ENCODE data around the gene MGP. TPM values are rescaled to one million over a fixed set of nuclear protein-coding genes. Genes with fewer than 3 reads are reported as not detected.

MGP gene
- polyA plus RNA-seq (2011; rRNA removed): 3.9 and 4.0 TPM in 2 replicates
- 0.46 and 0.91 TPM in 2 replicates for polyA minus RNA-seq (2011; rRNA and poly(A)+ RNA removed)

DNA sequence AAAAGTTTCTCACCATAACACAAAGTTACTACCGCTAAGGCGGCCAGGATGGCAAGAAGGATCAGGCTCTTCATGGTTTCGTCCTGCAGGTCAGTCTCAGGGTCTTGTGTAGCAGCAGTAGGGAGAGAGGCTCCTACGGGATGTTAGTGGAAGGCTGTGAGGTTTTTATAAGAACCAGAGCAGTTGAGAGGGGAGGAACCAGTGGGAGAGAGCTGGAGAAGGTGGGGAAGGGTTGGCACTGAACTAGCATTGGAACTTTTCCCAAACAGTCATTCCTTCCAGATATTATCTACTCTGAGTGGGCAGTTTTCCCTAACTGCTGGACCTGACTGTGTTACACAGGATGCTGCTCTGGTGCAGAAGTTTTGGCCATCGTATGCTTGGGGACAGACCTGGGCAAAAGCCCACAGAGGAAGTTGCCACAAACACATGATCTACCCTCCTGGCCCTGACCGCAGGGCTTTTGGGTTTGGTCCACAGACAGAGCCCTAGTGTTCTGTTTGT lies at the start of gene MGP:
MGP (minus strand) TSS at position 137 of the 504 bp plus-strand sequence; CDS start at position 74, 63 bp downstream.
- H3K4me3 ChIP-seq (ENCODE audit: low read depth, low read length): peak within 1 kb of the TSS; percentile 39

DNA sequence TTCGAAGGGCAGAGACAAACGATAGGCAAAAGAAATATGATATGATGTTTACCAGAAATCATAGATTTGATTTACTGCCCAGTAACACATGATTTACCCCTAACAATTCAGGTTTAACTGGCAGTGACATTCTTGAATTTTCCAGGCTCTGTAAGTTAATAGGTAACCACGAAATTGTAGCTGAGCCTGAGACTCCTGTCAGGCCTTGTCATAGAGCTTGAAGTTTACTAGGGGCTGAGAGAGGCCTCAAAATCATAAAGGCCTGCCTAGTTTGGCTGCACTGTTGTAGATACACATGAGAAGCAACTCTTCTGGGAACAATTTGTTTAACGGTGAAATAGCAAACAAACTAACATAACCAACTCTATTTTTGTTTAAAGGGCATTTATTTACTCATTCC lies 49.4 kb upstream of the MGP start:
- Histone ChIP-seq H3K9me3 (ENCODE audit: control insufficient read depth, insufficient read depth, low read length) (no peaks in the 10 kb centered on the region), H3K27ac (ENCODE audit: low read depth, low read length) (no peak overlapping the region), H3K4me3 (ENCODE audit: low read depth, low read length) (no peak overlapping the region), H3K27me3 (ENCODE audit: control insufficient read depth, insufficient read depth, low read length) (no peaks in the 10 kb centered on the region)
- TF ChIP-seq, protein P1, sequence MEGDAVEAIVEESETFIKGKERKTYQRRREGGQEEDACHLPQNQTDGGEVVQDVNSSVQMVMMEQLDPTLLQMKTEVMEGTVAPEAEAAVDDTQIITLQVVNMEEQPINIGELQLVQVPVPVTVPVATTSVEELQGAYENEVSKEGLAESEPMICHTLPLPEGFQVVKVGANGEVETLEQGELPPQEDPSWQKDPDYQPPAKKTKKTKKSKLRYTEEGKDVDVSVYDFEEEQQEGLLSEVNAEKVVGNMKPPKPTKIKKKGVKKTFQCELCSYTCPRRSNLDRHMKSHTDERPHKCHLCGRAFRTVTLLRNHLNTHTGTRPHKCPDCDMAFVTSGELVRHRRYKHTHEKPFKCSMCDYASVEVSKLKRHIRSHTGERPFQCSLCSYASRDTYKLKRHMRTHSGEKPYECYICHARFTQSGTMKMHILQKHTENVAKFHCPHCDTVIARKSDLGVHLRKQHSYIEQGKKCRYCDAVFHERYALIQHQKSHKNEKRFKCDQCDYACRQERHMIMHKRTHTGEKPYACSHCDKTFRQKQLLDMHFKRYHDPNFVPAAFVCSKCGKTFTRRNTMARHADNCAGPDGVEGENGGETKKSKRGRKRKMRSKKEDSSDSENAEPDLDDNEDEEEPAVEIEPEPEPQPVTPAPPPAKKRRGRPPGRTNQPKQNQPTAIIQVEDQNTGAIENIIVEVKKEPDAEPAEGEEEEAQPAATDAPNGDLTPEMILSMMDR (IDR thresholded peaks at IDR 0.05; ENCODE audit: low read depth, low read length): no peak
- ChIA-PET POLR2A (no interaction called here), CTCF (no interaction called here)
- DNase-seq (ENCODE audit: low read depth, low spot score): no peak

More for the DNA sequence above, at the start of gene MGP:
- CTCF ChIA-PET: interaction anchor here (1.2 kb wide), 1 partner anchor 9 kb away, joined by 3 read pairs; no protein-coding TSS in a partner anchor
- POLR2A ChIA-PET: no interaction called here
- Histone ChIP-seq H3K9me3 (ENCODE audit: control insufficient read depth, insufficient read depth, low read length) (no peaks in the 10 kb centered on the region), H3K27ac (ENCODE audit: low read depth, low read length) (no peak within 1 kb of the TSS), H3K27me3 (ENCODE audit: control insufficient read depth, insufficient read depth, low read length) (peaks cover 6% of the 10 kb centered on the region)
- TF ChIP-seq, protein P1 (IDR thresholded peaks at IDR 0.05; ENCODE audit: low read depth, low read length): no peak
- no peak for DNase-seq (ENCODE audit: low read depth, low spot score)

DNA sequence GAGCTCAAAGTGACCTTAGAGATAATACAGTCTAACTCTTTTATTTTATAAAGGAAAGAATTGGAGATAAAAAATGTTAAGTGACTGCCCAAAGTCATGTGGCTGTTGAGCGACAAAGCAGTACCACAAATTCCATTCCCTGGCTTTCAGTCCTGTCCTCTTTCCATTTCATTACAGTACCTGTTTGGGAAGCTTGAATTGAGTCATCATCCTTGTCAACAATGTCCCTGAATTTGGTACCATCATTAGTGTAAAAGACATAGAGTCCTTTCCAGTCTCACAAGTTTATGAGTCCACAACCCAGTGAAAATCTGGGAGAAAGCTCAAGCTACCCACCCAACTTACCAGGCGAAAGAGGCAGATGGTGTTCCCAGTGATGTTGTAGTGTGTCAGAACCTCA lies 48.9 kb upstream of the MGP start:
- Histone ChIP-seq H3K27me3 (ENCODE audit: control insufficient read depth, insufficient read depth, low read length) (no peaks in the 10 kb centered on the region), H3K27ac (ENCODE audit: low read depth, low read length) (no peak overlapping the region), H3K9me3 (ENCODE audit: control insufficient read depth, insufficient read depth, low read length) (no peaks in the 10 kb centered on the region), H3K4me3 (ENCODE audit: low read depth, low read length) (no peak overlapping the region)
- CTCF ChIA-PET: no interaction called here
- TF ChIP-seq, protein P1 (IDR thresholded peaks at IDR 0.05; ENCODE audit: low read depth, low read length): no peak
- POLR2A ChIA-PET: no interaction called here
- DNase-seq (ENCODE audit: low read depth, low spot score): no peak

DNA sequence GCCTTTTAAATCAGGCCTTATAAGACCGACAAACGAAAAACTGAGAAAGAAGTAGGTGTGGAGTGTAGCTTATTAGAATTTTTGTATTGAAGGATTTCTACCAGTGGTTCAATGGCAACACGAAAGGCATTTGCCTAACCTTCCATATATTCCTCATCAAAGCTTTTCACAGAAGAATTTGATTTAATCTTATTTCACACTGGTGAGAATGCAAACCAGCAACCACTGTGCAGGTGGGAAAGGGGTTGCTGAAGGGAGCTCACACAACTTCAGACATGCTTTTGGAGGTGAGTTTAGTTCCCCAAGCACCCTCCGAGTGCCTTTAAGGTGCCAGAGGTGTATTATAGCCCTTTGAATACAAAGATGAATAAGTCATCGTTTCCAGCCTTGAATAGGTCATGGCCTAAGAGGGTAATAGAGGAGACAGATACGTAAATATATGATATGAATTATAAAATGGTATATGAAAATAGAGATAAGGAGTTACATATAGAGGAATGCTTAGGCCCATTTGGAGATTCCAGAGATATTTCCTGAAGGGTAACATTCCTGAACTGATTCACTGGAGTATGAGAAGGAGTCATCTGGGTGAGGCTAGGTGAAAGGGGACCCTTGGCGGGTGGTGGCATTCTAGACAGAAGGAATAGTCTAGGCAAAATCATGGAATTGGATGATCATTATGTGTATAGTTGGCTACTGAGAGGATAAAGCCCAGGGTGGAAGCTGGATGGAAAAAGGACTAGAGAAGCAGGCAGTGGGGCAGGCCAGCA lies 46.3 kb upstream of the MGP start:
- no peak for DNase-seq (ENCODE audit: low read depth, low spot score)
- Histone ChIP-seq H3K27ac (ENCODE audit: low read depth, low read length) (no peak overlapping the region), H3K9me3 (ENCODE audit: control insufficient read depth, insufficient read depth, low read length) (no peaks in the 10 kb centered on the region), H3K4me3 (ENCODE audit: low read depth, low read length) (no peak overlapping the region), H3K27me3 (ENCODE audit: control insufficient read depth, insufficient read depth, low read length) (no peaks in the 10 kb centered on the region)
- CTCF ChIA-PET: interaction anchor here (0.6 to 0.7 kb wide), 2 partner anchors 19 to 54 kb away, joined by 3 read pairs; no protein-coding TSS in a partner anchor
- POLR2A ChIA-PET: no interaction called here
- TF ChIP-seq, protein P1 (IDR thresholded peaks at IDR 0.05; ENCODE audit: low read depth, low read length): no peak

DNA sequence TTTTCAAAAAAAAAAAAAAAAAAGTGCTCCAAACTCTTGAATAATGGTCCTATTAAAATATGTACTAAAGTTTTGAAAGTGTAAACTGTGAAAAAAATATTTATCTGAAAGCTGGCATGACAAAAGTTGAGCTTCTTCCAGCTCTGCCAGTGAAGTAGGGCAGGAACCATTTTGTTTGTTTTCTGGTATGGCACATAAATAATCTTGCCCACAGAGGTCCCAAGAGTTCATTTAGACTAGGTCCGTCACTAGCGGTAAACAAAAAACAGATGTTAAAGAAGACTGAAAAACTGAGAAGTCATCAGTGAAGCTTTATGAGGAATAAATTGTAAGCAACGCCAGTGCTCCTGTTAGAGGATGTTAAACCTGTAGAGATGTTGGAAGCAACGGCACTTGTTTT lies 45.7 kb upstream of the MGP start:
- Histone ChIP-seq H3K27ac (ENCODE audit: low read depth, low read length) (no peak overlapping the region), H3K9me3 (ENCODE audit: control insufficient read depth, insufficient read depth, low read length) (no peaks in the 10 kb centered on the region), H3K27me3 (ENCODE audit: control insufficient read depth, insufficient read depth, low read length) (no peaks in the 10 kb centered on the region), H3K4me3 (ENCODE audit: low read depth, low read length) (no peak overlapping the region)
- DNase-seq (ENCODE audit: low read depth, low spot score): no peak
- TF ChIP-seq, protein P1 (IDR thresholded peaks at IDR 0.05; ENCODE audit: low read depth, low read length): no peak
- ChIA-PET POLR2A (no interaction called here), CTCF (interaction anchor here (0.6 to 0.7 kb wide), 2 partner anchors 18 to 53 kb away, joined by 3 read pairs; no protein-coding TSS in a partner anchor)
